Measurements from ENCODE around the gene PLA2G4A. TPM values are rescaled to one million over a fixed set of nuclear protein-coding genes. Genes with fewer than 3 reads are reported as not detected.

The PLA2G4A gene
- total RNA-seq, 4 donors from 2014 or later: 7.9 to 13.4 (median 9.5) TPM

GRCh38 chr1:186884251-186884650 is 55.5 kb downstream of the PLA2G4A start:
- TF ChIP-seq, protein P1, sequence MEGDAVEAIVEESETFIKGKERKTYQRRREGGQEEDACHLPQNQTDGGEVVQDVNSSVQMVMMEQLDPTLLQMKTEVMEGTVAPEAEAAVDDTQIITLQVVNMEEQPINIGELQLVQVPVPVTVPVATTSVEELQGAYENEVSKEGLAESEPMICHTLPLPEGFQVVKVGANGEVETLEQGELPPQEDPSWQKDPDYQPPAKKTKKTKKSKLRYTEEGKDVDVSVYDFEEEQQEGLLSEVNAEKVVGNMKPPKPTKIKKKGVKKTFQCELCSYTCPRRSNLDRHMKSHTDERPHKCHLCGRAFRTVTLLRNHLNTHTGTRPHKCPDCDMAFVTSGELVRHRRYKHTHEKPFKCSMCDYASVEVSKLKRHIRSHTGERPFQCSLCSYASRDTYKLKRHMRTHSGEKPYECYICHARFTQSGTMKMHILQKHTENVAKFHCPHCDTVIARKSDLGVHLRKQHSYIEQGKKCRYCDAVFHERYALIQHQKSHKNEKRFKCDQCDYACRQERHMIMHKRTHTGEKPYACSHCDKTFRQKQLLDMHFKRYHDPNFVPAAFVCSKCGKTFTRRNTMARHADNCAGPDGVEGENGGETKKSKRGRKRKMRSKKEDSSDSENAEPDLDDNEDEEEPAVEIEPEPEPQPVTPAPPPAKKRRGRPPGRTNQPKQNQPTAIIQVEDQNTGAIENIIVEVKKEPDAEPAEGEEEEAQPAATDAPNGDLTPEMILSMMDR (IDR thresholded peaks at IDR 0.05; ENCODE audit: low read depth): no peak

DNA sequence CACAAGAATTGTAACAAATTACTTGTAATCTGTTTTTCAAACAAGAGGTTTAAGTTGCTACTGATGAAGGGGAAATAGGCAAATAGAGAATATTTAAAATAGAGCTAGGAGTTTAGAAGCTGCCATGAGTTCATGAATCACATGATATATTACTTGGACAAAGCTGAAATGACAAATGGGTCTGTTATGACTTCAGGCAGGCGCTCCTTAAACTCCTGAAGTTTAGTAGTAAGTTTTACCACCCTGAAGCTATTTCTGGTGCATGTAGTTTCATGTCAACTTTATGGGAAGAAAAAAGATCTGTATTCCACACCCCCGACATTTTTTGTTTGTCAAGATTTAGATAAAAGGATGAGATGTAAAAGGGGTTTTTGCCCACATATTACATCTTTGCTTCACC is 58.5 kb downstream of the PLA2G4A start:
- TF ChIP-seq, protein P1 (IDR thresholded peaks at IDR 0.05; ENCODE audit: low read depth): no peak

DNA sequence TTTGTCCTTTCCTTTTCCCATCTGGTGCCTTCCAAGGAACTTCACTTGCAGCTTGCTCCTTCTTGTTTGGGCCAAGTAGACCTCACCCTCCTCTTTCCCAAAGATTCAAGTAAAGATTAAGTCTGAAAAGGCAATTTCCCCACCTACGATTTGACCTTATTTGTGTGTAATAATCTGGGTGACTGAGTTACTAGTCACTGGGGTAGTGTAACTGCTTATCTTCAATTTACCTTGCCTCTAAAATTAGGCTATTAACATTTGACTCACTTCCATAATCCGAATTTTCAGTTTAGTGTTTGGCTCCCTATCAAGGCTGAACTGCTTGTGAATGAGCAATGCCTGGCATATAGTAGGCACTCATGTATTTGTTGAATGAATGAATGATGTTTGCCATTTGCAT is 59.6 kb downstream of the PLA2G4A start:
- TF ChIP-seq, protein P1 (IDR thresholded peaks at IDR 0.05; ENCODE audit: low read depth): no peak

DNA sequence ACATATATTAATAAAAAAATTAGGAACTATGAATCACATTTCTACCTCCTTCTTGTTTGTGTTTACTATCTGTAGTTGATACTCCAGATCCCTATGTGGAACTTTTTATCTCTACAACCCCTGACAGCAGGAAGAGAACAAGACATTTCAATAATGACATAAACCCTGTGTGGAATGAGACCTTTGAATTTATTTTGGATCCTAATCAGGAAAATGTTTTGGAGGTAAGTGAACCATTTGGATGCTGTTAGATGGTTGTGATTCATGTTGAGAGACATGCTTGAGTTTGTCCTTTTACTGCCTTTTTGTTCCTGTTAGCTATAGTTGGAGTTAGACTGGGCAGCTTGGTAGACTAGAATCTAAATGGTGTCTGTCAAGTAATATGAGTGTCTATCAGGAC is 64.2 kb downstream of the PLA2G4A start:
- TF ChIP-seq, protein P1 (IDR thresholded peaks at IDR 0.05; ENCODE audit: low read depth): no peak

GRCh38 chr1:186894415-186894814 is 65.7 kb downstream of the PLA2G4A start:
- TF ChIP-seq, protein P1 (IDR thresholded peaks at IDR 0.05; ENCODE audit: low read depth): no peak

DNA sequence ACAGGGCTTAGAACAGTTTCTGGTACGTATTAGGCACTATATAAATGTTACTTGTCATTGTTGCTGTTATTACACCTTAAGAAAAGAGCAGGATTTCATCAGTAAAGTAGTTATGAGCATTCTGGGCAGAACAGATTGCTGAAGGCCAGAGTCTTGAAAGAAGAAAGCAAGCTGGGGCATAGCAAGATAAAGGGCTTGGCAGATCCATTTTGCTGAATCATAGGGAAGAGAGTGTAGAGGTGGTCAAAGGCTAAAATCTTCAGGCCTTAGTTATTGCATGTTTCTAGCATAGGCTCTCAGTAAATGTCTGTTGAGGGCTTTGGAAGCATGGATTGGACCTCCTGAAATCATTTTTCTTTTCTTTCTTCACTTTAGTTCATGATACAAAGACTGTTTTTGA is 67.5 kb downstream of the PLA2G4A start:
- TF ChIP-seq, protein P1 (IDR thresholded peaks at IDR 0.05; ENCODE audit: low read depth): no peak

DNA sequence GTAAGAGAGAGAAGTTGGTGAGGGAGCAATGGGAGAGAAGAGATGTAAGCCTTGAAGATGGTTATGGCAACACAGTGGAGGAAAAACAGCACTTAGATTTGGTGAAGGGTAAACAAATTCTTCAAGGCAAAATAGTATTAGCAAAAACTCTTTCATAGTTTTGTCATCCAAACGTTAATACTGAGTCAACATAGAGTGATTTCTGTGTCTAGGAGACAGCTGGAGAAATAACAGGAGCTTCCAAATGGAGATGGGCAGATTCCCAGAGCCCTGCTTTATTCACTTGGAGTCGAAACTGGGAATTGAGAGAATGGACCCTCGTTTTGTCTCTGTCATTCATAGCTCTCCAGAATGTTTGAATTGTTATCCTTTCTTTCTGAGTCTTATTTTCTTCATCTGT is 68.3 kb downstream of the PLA2G4A start:
- TF ChIP-seq, protein P1 (IDR thresholded peaks at IDR 0.05; ENCODE audit: low read depth): no peak
